ENCODE measurements around the gene SLC6A18.

Gene SLC6A18

DNA sequence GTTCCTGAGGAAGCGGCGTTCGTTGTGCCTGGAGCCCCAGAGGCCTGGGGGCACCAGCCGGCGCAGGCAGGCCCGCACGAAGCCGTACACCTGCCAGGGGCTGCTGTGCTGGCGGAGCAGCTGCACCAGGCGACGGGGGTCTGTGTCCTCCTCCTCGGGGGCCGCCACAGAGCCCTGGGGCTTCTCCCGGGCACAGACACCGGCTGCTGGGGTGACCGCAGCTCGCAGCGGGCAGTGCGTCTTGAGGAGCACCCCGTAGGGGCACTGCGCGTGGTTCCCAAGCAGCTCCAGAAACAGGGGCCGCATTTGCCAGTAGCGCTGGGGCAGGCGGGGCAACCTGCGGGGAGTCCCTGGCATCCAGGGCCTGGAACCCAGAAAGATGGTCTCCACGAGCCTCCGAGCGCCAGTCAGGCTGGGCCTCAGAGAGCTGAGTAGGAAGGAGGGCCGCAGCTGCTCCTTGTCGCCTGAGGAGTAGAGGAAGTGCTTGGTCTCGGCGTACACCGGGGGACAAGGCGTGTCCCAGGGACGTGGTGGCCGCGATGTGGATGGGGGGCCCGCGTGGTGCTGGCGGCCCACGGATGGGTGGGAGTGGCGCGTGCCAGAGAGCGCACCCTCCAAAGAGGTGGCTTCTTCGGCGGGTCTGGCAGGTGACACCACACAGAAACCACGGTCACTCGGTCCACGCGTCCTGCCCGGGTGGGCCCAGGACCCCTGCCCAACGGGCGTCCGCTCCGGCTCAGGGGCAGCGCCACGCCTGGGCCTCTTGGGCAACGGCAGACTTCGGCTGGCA, 68.4 kb downstream of the SLC6A18 start:
- DNase-seq, result no peak
- no peak for TF ChIP-seq CTCF (IDR thresholded peaks at IDR 0.05; ENCODE audit: low read depth, low read length, missing control alignments)
- Histone ChIP-seq H3K4me3 (ENCODE audit: low read depth, low read length) (no peak overlapping the region), H3K27me3 (replicated peaks) (peaks cover 32% of the 10 kb centered on the region), H3K27ac (no peak overlapping the region), H3K36me3 (replicated peaks) (no peaks in the 10 kb centered on the region)
- in situ Hi-C loops (cut with HindIII; ENCODE audit: low pct_ligation_motif_present, low sequenced_read_pairs), result no loop called here

GRCh38 chr5:1294206-1294834, 69.1 kb downstream of the SLC6A18 start:
- peaks cover 32% of the 10 kb centered on the region for H3K27me3 ChIP-seq (replicated peaks)
- H3K27ac ChIP-seq, result no peak overlapping the region
- TF ChIP-seq CTCF (IDR thresholded peaks at IDR 0.05; ENCODE audit: low read depth, low read length, missing control alignments), result no peak
- in situ Hi-C loops (cut with HindIII; ENCODE audit: low pct_ligation_motif_present, low sequenced_read_pairs), result no loop called here
- H3K4me3 ChIP-seq (ENCODE audit: low read depth, low read length), result no peak overlapping the region
- DNase-seq, result no peak
- no peaks in the 10 kb centered on the region for H3K36me3 ChIP-seq (replicated peaks)

- no peak for TF ChIP-seq CTCF (IDR thresholded peaks at IDR 0.05; ENCODE audit: low read depth, low read length, missing control alignments)
- H3K36me3 ChIP-seq (replicated peaks), result no peaks in the 10 kb centered on the region
- DNase-seq, result no peak
- in situ Hi-C loops (cut with HindIII; ENCODE audit: low pct_ligation_motif_present, low sequenced_read_pairs), result no loop called here
- H3K27ac ChIP-seq, result no peak within 1 kb of the TSS
- no peak within 1 kb of the TSS for H3K4me3 ChIP-seq (ENCODE audit: low read depth, low read length)
- H3K27me3 ChIP-seq (replicated peaks), result peaks cover 32% of the 10 kb centered on the region
Measured at GRCh38 chr5:1294835-1295649, 69.9 kb downstream of the SLC6A18 start, which contains the start of gene TERT. Gene TERT (minus strand): TSS chr5:1295068. CDS start chr5:1294989, 79 bp downstream.

- in situ Hi-C loops (cut with HindIII; ENCODE audit: low pct_ligation_motif_present, low sequenced_read_pairs), result no loop called here
- DNase-seq, result no peak
- H3K4me3 ChIP-seq (ENCODE audit: low read depth, low read length), result no peak overlapping the region
- H3K36me3 ChIP-seq (replicated peaks), result no peaks in the 10 kb centered on the region
- no peak for TF ChIP-seq CTCF (IDR thresholded peaks at IDR 0.05; ENCODE audit: low read depth, low read length, missing control alignments)
- no peak overlapping the region for H3K27ac ChIP-seq
- peaks cover 32% of the 10 kb centered on the region for H3K27me3 ChIP-seq (replicated peaks)
Measured at GRCh38 chr5:1295650-1296037, 70.5 kb downstream of the SLC6A18 start.

Measured in brain microvascular endothelial cell (primary cell).